Panc1 (cell line): ENCODE measurements around the gene OTOGL. TPM values are rescaled to one million over a fixed set of nuclear protein-coding genes. Genes with fewer than 3 reads are reported as not detected.

Experiments
- ATAC-seq: fragments of 200-7000 bp; cut with Tn5 transposase; 2 replicates; pipeline ENCODE4 v1.9.1; 2020; ENCODE audit warnings: mild to moderate bottlenecking, moderate library complexity
- BruUV-seq: library from RNA; stranded (reverse); fragments of 400-500 nt; replicated peaks from 2 replicates; lab custom pipeline; 2021; lab: Mats Ljungman, UMichigan
- CTCF ChIA-PET: fragments of 300-600 bp; sonication (Branson Sonifier 250); formaldehyde crosslinking; loops from one replicate; lab custom pipeline; 2022; ENCODE audit warnings: antibody characterized with exemption; lab: Charles Lee
- POLR2A ChIA-PET: fragments of 300-600 bp; sonication (Branson Sonifier 250); formaldehyde crosslinking; loops from one replicate; lab custom pipeline; 2022; ENCODE audit warnings: antibody characterized with exemption; lab: Charles Lee
- DNase-seq: peaks from one replicate; pipeline ENCODE4 v3.0.0-alpha.2; 2010; ENCODE audit warnings: low read depth, low spot score
- H3K27ac ChIP-seq: 2 replicates; pipeline ENCODE4 v1.5.1; 2011; ENCODE audit warnings: mild to moderate bottlenecking, low read length, inconsistent platforms
- H3K27me3 ChIP-seq: fragments of 200-500 bp; sonication (Bioruptor generic); 2 replicates; pipeline ENCODE4 v1.6.0; 2014; ENCODE audit warnings: low read length, inconsistent platforms; ENCODE audit not compliant: control insufficient read depth, insufficient read depth
- H3K36me3 ChIP-seq: fragments of 200-500 bp; sonication (Bioruptor generic); 2 replicates; pipeline ENCODE4 v1.5.1; 2014; ENCODE audit warnings: inconsistent platforms, mild to moderate bottlenecking, low read length, moderate library complexity; ENCODE audit not compliant: control insufficient read depth, insufficient read depth
- H3K4me1 ChIP-seq: 2 replicates; pipeline ENCODE4 v1.5.1; 2011; ENCODE audit warnings: inconsistent platforms, mild to moderate bottlenecking, low read length, moderate library complexity; ENCODE audit not compliant: control insufficient read depth, insufficient read depth
- H3K4me3 ChIP-seq, 2 experiments: 2 replicates each; pipeline ENCODE4 v1.5.1; 2011 to 2012; ENCODE audit warnings: low read depth in 2 of 2, low read length in 2 of 2, mild to moderate bottlenecking in 2 of 2, inconsistent platforms in 1 of 2, moderate library complexity in 1 of 2
- H3K9me3 ChIP-seq: fragments of 200-500 bp; sonication (Bioruptor generic); 2 replicates; pipeline ENCODE4 v1.5.1; 2014; ENCODE audit warnings: low read depth, mild to moderate bottlenecking, inconsistent platforms, low read length, moderate library complexity; ENCODE audit not compliant: control insufficient read depth, insufficient read depth
- CTCF ChIP-seq: fragments of 450-650 bp; IDR thresholded peaks from 2 replicates; pipeline ENCODE4 v1.5.1; 2017; ENCODE audit warnings: mild to moderate bottlenecking
- POLR2AphosphoS5 ChIP-seq: IDR thresholded peaks from 2 replicates; pipeline ENCODE4 v1.6.1; 2012; ENCODE audit warnings: mild to moderate bottlenecking, low read depth, low read length, moderate library complexity
- REST ChIP-seq, 2 experiments: IDR thresholded peaks; 2 replicates each; pipeline ENCODE4 v1.6.1; 2011 to 2012; ENCODE audit warnings: low read depth in 2 of 2, control low read depth in 1 of 2, low read length in 1 of 2, mild to moderate bottlenecking in 1 of 2, moderate library complexity in 1 of 2; ENCODE audit not compliant: insufficient read depth in 1 of 2
- SIN3A ChIP-seq: IDR thresholded peaks from 2 replicates; pipeline ENCODE4 v1.6.1; 2012; ENCODE audit warnings: low read depth, mild to moderate bottlenecking, low read length, moderate library complexity, borderline replicate concordance; ENCODE audit not compliant: insufficient read depth
- TCF7L2 ChIP-seq: IDR thresholded peaks from 2 replicates; pipeline ENCODE4 v1.6.1; 2011; ENCODE audit warnings: mild to moderate bottlenecking, low read depth, low read length, inconsistent platforms
- in situ Hi-C: cut with HindIII; loops from 2 replicates; pipeline ENCODE4 v1.10.0; 2016; ENCODE audit warnings: low sequenced_read_pairs, low pct_unique_long_range_greater_than_20kb
- intact Hi-C: fragments of 100-400 bp; cut with micrococcal nuclease; formaldehyde crosslinking; loops from one replicate; pipeline ENCODE4 v1.10.0; 2022; ENCODE audit not compliant: unreplicated experiment
- total RNA-seq: library from RNA; stranded (reverse); gene quantifications from one replicate; pipeline ENCODE4 v1.2.1, GENCODE V29; 2021; ENCODE audit not compliant: unreplicated experiment

OTOGL gene
- total RNA-seq, 1 experiment from 2014 or later: not detected

GRCh38 chr12:80166751-80167150, 67.4 kb downstream of the OTOGL start:
- no peaks in the 10 kb centered on the region for H3K27me3 ChIP-seq
- CTCF ChIA-PET: no interaction called here
- no peaks in the 10 kb centered on the region for H3K9me3 ChIP-seq
- in situ Hi-C loops (no loop called here), intact Hi-C loops (no loop called here)
- DNase-seq (no peak), ATAC-seq (no peak)
- BruUV-seq: no TSS peak
- TF ChIP-seq POLR2AphosphoS5 (no peak), SIN3A (no peak), TCF7L2 (no peak), CTCF (no peak), REST (IDR thresholded peaks at IDR 0.05; ENCODE audit: insufficient read depth in 1 of 2, low read depth in 2 of 2, low read length in 1 of 2) (no peak)
- no peaks in the 10 kb centered on the region for H3K36me3 ChIP-seq
- POLR2A ChIA-PET: no interaction called here
- H3K4me1 ChIP-seq: no peaks in the 10 kb centered on the region
- H3K4me3 ChIP-seq: no peak overlapping the region
- no peak overlapping the region for H3K27ac ChIP-seq

GRCh38 chr12:80168936-80169335, 69.6 kb downstream of the OTOGL start:
- CTCF ChIA-PET: no interaction called here
- Histone ChIP-seq H3K4me3 (no peak overlapping the region), H3K9me3 (no peaks in the 10 kb centered on the region), H3K27me3 (no peaks in the 10 kb centered on the region), H3K27ac (no peak overlapping the region), H3K36me3 (no peaks in the 10 kb centered on the region), H3K4me1 (no peaks in the 10 kb centered on the region)
- no peak for DNase-seq
- TF ChIP-seq SIN3A (no peak), CTCF (no peak), REST (IDR thresholded peaks at IDR 0.05; ENCODE audit: insufficient read depth in 1 of 2, low read depth in 2 of 2, low read length in 1 of 2) (no peak), TCF7L2 (no peak), POLR2AphosphoS5 (no peak)
- BruUV-seq: no TSS peak
- no peak for ATAC-seq
- intact Hi-C loops: no loop called here
- in situ Hi-C loops: no loop called here
- POLR2A ChIA-PET: no interaction called here
